Activated naive CD8-positive, alpha-beta T cell treated with anti-CD3 and anti-CD28 coated beads, Interleukin-2, amount 50 U/mL, for 16 hours (primary cell): ENCODE measurements around the gene DGCR8.

ENCODE experiments used
- DNase-seq: peaks from one replicate; pipeline ENCODE4 v3.0.0-alpha.2; 2020; ENCODE audit warnings: low read depth, low spot score

Gene DGCR8

GRCh38 chr22:20124083-20124787 lies 44.2 kb downstream of the DGCR8 start:
- no peak for DNase-seq

DNA sequence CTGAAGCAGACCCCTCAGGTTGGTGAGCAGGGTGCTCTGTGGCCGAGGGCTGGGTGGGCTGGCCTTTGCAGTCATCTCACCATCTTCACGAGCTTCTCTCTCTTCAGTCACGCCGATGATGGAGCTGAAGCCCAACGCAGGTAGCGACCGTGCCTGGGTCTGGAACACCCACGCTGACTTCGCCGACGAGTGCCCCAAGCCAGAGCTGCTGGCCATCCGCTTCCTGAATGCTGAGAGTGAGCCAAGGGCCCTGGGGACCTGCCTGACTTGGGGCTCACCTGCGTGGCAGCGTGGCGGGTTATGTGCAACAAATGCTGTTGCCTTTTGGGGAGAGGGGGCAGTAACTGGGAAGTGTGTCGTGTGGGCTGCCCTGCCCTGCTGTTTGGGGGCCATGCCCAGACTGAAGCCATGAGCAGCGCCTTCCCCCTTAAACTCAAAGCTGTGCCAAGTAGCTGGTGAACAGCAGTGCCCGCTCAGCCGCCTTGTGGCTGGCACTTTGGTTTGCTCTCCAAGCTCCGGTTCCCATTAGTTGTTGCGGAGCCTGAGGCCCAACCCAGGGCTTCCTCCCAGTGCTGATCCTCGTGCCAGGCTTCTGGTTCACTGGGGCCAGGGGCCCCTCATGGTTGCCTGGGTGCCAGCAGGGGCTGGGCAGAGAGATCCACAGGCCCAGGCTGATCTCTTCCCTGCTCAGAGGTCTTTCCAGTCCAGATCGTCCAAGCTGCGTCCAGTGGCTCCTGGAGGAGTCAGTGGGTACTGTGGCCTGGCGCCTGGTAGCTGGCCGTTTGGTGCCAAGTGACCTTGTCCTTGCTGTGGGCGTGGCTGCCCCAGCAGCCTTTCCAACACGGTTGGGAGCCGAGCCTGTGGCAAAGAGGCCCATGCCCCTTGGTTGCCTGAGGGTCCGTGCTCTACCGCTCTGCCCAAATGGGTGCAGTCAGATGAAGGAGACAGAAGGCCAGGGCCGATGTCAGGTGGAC lies 45.4 kb downstream of the DGCR8 start:
- no peak for DNase-seq

- DNase-seq: no peak
These were observed 46.4 kb downstream of the DGCR8 start for GRCh38 chr22:20126284-20127029.

DNA sequence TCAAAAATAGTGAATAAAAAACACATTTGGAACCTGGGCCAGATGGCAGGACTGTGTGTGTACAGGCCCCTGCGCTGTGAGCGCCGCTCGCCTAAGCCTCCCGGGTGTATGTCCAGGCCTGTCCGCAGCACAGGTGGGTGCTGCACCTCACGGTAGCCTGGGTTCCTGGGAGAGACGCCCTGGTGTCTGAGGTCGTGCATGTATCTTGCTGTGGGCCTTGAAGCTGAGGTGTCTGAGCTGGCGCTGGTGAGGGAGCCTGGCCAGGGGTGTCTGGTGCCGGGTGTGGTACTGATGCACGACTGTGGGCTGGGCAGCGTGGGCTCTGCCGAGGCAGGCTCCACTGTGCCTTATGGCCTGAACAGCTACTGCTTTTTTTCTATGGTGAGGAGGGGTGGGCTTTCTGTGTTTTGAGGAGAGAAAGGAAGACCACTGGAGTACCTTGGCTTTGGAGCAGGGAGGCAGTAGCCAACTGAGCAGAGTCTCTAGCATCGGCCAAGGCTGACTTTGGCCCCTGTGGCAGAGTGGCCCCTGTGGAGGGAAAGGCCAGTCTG lies 47.4 kb downstream of the DGCR8 start:
- no peak for DNase-seq

DNA sequence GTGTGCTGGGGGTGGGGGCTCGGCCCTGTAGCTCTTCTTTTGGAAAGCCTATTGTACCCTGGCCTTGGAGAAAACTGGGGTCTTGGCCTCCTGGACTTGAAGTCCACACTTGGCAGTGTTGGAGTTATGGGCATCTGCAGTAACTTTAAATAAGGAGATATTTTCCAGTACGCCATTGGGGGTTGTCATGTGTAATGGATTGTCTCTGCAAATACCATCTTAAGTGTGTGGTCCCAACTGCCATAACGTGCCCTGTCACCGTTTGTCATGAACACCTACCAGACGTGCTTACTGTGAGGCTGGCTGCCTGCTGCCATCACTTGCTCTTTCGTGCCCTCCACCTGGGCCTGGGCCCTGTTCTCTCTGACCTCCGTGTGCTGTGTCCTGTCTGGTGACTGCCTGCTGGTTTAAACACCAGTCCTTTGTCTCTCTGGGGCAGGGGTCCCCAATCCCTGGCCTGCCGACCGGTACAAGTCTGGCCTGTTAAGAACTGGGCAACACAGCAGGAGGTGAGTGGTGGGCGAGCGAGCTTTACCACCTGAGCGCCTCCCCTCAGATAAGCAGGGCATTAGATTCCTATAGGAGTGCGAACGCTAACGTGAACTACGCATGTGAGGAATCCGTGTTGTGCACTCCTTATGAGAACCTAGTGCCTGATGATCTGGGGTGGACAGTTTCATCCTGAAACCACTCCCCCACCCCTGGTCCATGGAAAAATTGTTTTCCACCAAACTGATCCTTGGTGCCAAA lies 48.0 kb downstream of the DGCR8 start:
- DNase-seq: no peak

DNA sequence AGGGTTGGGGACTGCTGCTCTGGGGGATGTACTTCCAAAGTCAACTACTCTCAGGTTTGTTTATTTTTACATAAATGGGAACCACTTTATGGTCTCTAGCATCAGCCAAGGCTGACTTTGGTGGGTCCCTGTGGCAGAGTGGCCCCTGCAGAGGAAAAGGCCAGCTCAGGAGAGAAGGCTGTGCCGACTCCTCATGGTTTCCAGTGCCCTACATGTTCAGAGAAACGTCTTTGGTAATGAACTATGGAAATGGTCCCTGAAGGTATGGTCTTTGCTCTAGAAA lies 48.5 kb downstream of the DGCR8 start:
- no peak for DNase-seq

- DNase-seq: peak; percentile 32
These were observed 49.1 kb downstream of the DGCR8 start for GRCh38 chr22:20128902-20129746.

DNA sequence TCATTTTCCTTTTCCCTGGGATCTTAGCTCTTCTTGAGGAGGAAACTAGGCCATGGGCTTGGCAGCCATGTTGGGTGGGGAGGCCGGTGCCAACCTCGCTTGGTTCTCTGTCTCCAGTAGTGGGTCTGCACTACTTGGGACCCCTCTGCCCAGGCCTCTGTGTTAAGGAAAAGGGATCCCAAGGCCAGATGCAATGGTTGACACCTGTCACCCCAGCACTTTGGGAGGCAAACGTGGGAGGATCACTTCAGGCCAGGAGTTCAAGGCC lies 49.6 kb downstream of the DGCR8 start:
- no peak for DNase-seq

GRCh38 chr22:20130319-20130718 lies 50.3 kb downstream of the DGCR8 start:
- no peak for DNase-seq

DNA sequence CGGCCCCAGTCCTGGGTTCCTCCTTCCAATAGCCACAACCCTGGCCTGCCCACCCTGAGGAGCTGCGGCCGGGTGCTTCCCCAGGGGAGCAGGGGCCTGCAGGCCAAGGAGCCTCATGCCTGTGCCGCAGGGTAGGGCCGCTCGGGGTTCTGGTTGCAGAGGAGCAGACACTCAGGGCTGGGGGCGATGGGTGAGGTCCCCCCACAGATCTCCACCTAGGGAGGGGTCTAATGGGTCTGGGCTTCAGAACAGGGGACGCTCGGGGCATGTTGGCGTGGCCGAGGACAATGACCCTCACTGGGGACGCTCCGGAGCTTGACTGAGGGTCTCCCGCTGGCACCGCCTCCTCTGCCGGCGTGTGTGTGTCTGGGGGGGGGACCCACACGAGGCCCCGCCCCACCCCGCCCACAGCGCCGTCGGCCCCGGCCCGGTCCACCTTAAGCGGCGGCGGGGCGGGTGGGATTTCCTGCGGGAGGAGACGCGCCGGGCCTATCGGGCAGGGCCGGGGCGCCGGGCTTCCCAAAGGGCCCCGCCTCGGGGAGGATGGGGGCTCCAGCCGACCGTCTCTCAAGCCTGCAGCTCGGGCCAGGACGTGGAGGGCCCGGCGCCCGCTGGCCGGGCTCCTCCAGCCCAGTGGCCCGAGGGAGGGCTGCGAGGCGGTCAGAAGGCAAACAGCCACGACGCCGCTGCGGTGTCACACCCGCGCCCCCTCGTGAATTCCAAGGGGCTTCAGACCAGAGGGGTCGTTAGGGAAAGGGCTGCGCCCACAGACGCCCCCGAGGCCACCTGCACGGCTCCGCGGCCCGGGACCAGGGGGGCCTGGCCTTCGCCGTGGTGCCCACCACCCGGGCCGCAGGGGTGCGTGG lies 50.9 kb downstream of the DGCR8 start:
- peak; percentile 56 for DNase-seq

GRCh38 chr22:20131597-20131858 lies 51.5 kb downstream of the DGCR8 start, which contains the start of gene ZDHHC8:
Gene ZDHHC8, plus strand, starts transcription at chr22:20131804. Its CDS starts 144 bp downstream, at chr22:20131948.
- peak; percentile 25 for DNase-seq

- no peak for DNase-seq
These were observed 52.0 kb downstream of the DGCR8 start for GRCh38 chr22:20131859-20132685.

GRCh38 chr22:20132686-20133246 lies 52.7 kb downstream of the DGCR8 start:
- DNase-seq: no peak

GRCh38 chr22:20133930-20134549 lies 54.0 kb downstream of the DGCR8 start:
- no peak for DNase-seq

GRCh38 chr22:20135265-20135664 lies 55.2 kb downstream of the DGCR8 start:
- DNase-seq: no peak

- no peak for DNase-seq
These were observed 56.0 kb downstream of the DGCR8 start for GRCh38 chr22:20135806-20136602.

- no peak for DNase-seq
These were observed 56.5 kb downstream of the DGCR8 start for GRCh38 chr22:20136603-20136873.

GRCh38 chr22:20137113-20137512 lies 57.1 kb downstream of the DGCR8 start:
- DNase-seq: no peak
